Measurements from ENCODE around the gene ACTR1A.
A peak's percentile ranks its signal among the peaks of the same experiment; 100 is the strongest.
"Not testable (repeated sequence)": the region's sequence is repeated elsewhere in the genome, so short reads cannot be mapped to it uniquely, and the experiment has no call there.

The ACTR1A gene

GRCh38 chr10:102502337-102503151 lies at the start of gene ACTR1A:
Gene ACTR1A (minus strand): TSS chr10:102502712. CDS start chr10:102502647, 65 bp downstream.
- intact Hi-C loops (cut with DNase I), result loop anchor here (2.0 to 5.0 kb wide), 2 partner anchors 80 to 140 kb away; no protein-coding TSS in a partner anchor
- peak; percentile 93 to 99 (median 98) for DNase-seq

- intact Hi-C loops (cut with DNase I), result no loop called here
- DNase-seq, result no peak
These were observed 48.2 kb upstream of the ACTR1A start for GRCh38 chr10:102550636-102551210.

- peak in 1 of 42 donors; percentile 12 for DNase-seq
- intact Hi-C loops (cut with DNase I), result no loop called here
These were observed 47.0 kb upstream of the ACTR1A start for GRCh38 chr10:102549549-102549948.

GRCh38 chr10:102546606-102547320 lies 44.3 kb upstream of the ACTR1A start:
- intact Hi-C loops (cut with DNase I), result no loop called here
- DNase-seq, result peak in 1 of 42 donors; percentile 22

GRCh38 chr10:102545997-102546396 lies 43.5 kb upstream of the ACTR1A start:
- intact Hi-C loops (cut with DNase I), result no loop called here
- DNase-seq, result peak in 2 of 42 donors; percentile 24 to 36

- intact Hi-C loops (cut with DNase I), result no loop called here
- peak in 1 of 42 donors; percentile 11 for DNase-seq
These were observed 42.9 kb upstream of the ACTR1A start for GRCh38 chr10:102545265-102545871.

- intact Hi-C loops (cut with DNase I), result no loop called here
- no peak for DNase-seq
These were observed 40.4 kb upstream of the ACTR1A start for GRCh38 chr10:102542800-102543418.

- no peak for DNase-seq
- intact Hi-C loops (cut with DNase I), result no loop called here
These were observed 37.5 kb upstream of the ACTR1A start for GRCh38 chr10:102540023-102540422.

- no peak for DNase-seq
- intact Hi-C loops (cut with DNase I), result no loop called here
These were observed 36.3 kb upstream of the ACTR1A start for GRCh38 chr10:102538811-102539210.

- intact Hi-C loops (cut with DNase I), result no loop called here
These were observed 35.4 kb upstream of the ACTR1A start for GRCh38 chr10:102537948-102538347.

GRCh38 chr10:102537367-102537766 lies 34.9 kb upstream of the ACTR1A start:
- DNase-seq, result no peak
- intact Hi-C loops (cut with DNase I), result no loop called here

More at GRCh38 chr10:102537948-102538347, 35.4 kb upstream of the ACTR1A start:
- DNase-seq, result no peak

- no peak for DNase-seq
- intact Hi-C loops (cut with DNase I), result no loop called here
These were observed 33.1 kb upstream of the ACTR1A start for GRCh38 chr10:102535481-102536147.

- DNase-seq; intact Hi-C loops (cut with DNase I): not testable (repeated sequence)
These were observed 32.5 kb upstream of the ACTR1A start for GRCh38 chr10:102534966-102535365.

- intact Hi-C loops (cut with DNase I), result no loop called here
These were observed 31.8 kb upstream of the ACTR1A start for GRCh38 chr10:102534333-102534732.

GRCh38 chr10:102527546-102527945 lies 25.0 kb upstream of the ACTR1A start:
- DNase-seq, result no peak
- intact Hi-C loops (cut with DNase I), result no loop called here

More at GRCh38 chr10:102534333-102534732, 31.8 kb upstream of the ACTR1A start:
- DNase-seq, result peak in 1 of 42 donors; percentile 5

GRCh38 chr10:102524746-102525145 lies 22.2 kb upstream of the ACTR1A start:
- DNase-seq, result no peak
- intact Hi-C loops (cut with DNase I), result no loop called here

- intact Hi-C loops (cut with DNase I), result no loop called here
- peak in 3 of 42 donors; percentile 1 to 20 (median 11) for DNase-seq
These were observed 20.9 kb upstream of the ACTR1A start for GRCh38 chr10:102523250-102524029.

GRCh38 chr10:102522874-102523249 lies 20.4 kb upstream of the ACTR1A start:
- intact Hi-C loops (cut with DNase I), result no loop called here
- DNase-seq, result peak in 1 of 42 donors; percentile 8

Measured in head of caudate nucleus (tissue), 42 donors.